Measurements from ENCODE around the gene PLAC8.

PLAC8 gene

DNA sequence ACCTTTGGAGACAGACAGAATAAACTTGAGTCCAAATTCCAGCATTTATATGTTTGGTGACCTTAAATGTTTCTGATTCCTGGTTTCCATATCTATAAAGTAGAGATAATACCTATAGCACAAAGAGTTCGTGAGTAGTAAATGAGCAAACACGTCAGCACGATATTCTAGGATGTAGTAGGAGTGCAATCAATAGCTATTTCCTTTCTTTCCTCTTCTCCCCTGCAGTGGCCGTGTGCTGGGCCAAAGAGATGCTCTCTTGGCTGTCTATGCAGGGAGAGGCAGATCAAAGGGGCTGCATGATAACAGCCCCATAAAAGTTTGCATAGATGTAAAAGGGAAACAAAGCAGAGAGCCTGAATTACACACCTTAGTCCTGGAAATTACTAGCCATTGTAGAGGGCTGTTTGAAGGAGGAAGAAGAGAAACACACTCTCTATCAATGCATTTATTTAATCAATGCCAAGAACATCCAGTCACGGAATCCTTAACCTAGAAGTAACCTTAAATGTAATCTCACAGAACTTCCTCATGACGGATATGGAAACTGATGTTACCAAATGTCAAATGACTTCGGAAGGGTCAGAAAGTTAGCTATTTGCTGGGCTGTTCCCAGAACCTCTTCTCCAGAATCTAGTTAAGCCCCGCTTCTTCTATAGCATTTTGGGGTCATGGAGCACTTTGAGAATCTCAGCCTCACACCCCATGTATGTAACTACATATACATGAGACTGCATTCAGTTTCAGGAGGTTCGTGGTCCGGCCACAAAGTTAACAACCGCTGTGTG lies 35.5 kb upstream of the PLAC8 start:
- TF ChIP-seq SIN3A (IDR thresholded peaks at IDR 0.05; ENCODE audit: borderline replicate concordance, insufficient read depth, low read length) (no peak), FOXP2 (optimal IDR thresholded peaks at IDR 0.05; ENCODE audit: borderline replicate concordance, extremely low read depth, extremely low read length, insufficient read depth) (no peak), POLR2AphosphoS5 (IDR thresholded peaks at IDR 0.05; ENCODE audit: low read depth, low read length) (no peak), TAF1 (IDR thresholded peaks at IDR 0.05; ENCODE audit: borderline replicate concordance, insufficient read depth, low read length) (no peak)
- TF ChIP-seq, protein P1, sequence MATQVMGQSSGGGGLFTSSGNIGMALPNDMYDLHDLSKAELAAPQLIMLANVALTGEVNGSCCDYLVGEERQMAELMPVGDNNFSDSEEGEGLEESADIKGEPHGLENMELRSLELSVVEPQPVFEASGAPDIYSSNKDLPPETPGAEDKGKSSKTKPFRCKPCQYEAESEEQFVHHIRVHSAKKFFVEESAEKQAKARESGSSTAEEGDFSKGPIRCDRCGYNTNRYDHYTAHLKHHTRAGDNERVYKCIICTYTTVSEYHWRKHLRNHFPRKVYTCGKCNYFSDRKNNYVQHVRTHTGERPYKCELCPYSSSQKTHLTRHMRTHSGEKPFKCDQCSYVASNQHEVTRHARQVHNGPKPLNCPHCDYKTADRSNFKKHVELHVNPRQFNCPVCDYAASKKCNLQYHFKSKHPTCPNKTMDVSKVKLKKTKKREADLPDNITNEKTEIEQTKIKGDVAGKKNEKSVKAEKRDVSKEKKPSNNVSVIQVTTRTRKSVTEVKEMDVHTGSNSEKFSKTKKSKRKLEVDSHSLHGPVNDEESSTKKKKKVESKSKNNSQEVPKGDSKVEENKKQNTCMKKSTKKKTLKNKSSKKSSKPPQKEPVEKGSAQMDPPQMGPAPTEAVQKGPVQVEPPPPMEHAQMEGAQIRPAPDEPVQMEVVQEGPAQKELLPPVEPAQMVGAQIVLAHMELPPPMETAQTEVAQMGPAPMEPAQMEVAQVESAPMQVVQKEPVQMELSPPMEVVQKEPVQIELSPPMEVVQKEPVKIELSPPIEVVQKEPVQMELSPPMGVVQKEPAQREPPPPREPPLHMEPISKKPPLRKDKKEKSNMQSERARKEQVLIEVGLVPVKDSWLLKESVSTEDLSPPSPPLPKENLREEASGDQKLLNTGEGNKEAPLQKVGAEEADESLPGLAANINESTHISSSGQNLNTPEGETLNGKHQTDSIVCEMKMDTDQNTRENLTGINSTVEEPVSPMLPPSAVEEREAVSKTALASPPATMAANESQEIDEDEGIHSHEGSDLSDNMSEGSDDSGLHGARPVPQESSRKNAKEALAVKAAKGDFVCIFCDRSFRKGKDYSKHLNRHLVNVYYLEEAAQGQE (IDR thresholded peaks at IDR 0.05; ENCODE audit: insufficient read depth in 1 of 2, low read depth in 2 of 2, low read length in 2 of 2), result no peak

DNA sequence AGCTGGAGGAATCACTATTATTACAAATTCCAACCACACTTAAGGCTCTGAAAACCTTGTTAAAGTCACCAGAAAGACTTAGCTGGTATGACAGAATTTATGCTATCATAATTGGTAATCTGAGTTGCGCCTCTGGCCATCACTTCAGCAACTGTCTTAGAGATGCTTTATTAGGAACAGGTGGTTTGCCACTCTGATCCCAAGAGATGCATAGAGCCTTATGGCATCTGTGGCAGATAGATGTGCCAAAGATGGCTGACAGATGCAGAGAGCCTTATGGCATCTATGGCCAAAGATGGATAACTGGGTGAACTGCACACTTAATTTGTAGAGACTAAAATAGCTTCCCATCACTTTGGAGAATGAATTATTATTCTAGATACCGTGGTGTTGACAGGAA lies 32.3 kb upstream of the PLAC8 start:
- TF ChIP-seq, protein P1 (IDR thresholded peaks at IDR 0.05; ENCODE audit: insufficient read depth in 1 of 2, low read depth in 2 of 2, low read length in 2 of 2), result no peak
- TF ChIP-seq SIN3A (IDR thresholded peaks at IDR 0.05; ENCODE audit: borderline replicate concordance, insufficient read depth, low read length) (no peak), POLR2AphosphoS5 (IDR thresholded peaks at IDR 0.05; ENCODE audit: low read depth, low read length) (no peak), TAF1 (IDR thresholded peaks at IDR 0.05; ENCODE audit: borderline replicate concordance, insufficient read depth, low read length) (no peak), FOXP2 (optimal IDR thresholded peaks at IDR 0.05; ENCODE audit: borderline replicate concordance, extremely low read depth, extremely low read length, insufficient read depth) (no peak)

DNA sequence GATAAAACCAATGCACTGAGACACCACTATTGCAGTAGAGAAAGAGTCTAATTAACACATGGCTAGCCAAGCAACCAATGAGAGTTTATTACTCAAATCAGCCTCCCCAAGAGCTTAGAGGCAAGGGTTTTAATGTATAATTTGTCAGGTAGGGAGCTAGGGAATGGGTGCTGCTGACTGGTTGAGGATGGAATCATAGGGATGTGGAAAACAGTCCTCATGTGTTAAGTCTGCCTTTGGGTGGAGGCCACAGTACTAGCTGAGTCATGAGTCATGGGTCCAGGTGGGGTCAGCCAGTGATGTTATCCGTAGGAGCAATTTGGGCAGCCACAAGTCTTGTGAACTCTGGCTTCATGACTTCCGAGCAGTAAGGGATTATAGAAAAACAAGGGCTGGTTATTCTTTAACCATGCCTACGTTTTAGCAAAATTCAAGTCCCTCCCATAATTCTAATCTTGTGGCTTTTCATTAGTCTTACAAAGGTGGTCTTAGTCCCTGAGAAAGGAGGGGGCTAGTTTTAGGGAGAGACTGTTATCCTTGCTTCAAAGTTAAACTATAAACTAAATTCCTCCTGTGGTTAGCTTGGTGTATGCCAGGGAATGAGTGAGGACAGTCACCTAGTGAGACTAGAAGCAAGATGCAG lies 25.1 kb upstream of the PLAC8 start:
- no peak for TF ChIP-seq FOXP2 (optimal IDR thresholded peaks at IDR 0.05; ENCODE audit: borderline replicate concordance, extremely low read depth, extremely low read length, insufficient read depth)
- no peak for TF ChIP-seq SIN3A (IDR thresholded peaks at IDR 0.05; ENCODE audit: borderline replicate concordance, insufficient read depth, low read length)
- TF ChIP-seq, protein P1 (IDR thresholded peaks at IDR 0.05; ENCODE audit: insufficient read depth in 1 of 2, low read depth in 2 of 2, low read length in 2 of 2), result no peak
- no peak for TF ChIP-seq POLR2AphosphoS5 (IDR thresholded peaks at IDR 0.05; ENCODE audit: low read depth, low read length)
- TF ChIP-seq TAF1 (IDR thresholded peaks at IDR 0.05; ENCODE audit: borderline replicate concordance, insufficient read depth, low read length), result no peak

DNA sequence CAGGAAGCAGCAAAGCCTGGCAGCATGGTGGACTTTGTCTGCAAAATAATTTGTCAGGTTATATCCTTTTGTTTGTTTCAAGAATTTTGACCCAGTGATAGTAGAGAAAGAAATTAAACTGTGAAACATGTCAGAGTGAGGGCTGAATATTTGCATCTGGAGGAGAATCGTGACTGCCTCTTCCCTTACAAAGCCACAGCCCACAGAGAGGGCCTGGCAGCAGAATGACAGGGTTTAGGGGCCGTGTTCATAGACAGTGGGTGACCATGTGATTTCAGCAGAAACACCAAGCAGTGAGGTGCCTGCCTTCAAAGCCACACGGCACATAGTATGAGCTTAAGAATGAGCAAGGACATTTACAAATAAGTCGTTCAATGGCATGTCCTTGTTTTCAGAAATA lies 24.4 kb upstream of the PLAC8 start:
- TF ChIP-seq TAF1 (IDR thresholded peaks at IDR 0.05; ENCODE audit: borderline replicate concordance, insufficient read depth, low read length) (no peak), FOXP2 (optimal IDR thresholded peaks at IDR 0.05; ENCODE audit: borderline replicate concordance, extremely low read depth, extremely low read length, insufficient read depth) (no peak), POLR2AphosphoS5 (IDR thresholded peaks at IDR 0.05; ENCODE audit: low read depth, low read length) (no peak), SIN3A (IDR thresholded peaks at IDR 0.05; ENCODE audit: borderline replicate concordance, insufficient read depth, low read length) (no peak)
- TF ChIP-seq, protein P1 (IDR thresholded peaks at IDR 0.05; ENCODE audit: insufficient read depth in 1 of 2, low read depth in 2 of 2, low read length in 2 of 2), result no peak

Data from PFSK-1 (cell line).